ENCODE measurements around the gene DHCR7. TPM values are rescaled to one million over a fixed set of nuclear protein-coding genes. Genes with fewer than 3 reads are reported as not detected.

DHCR7 gene
- total RNA-seq, 1 experiment from 2014 or later: 371 TPM

GRCh38 chr11:71461696-71462095 lies 13.5 kb upstream of the DHCR7 start:
- intact Hi-C loops (cut with micrococcal nuclease; ENCODE audit: unreplicated experiment): no loop called here
- BruUV-seq (replicated peaks): no TSS peak
- TF ChIP-seq CTCF (IDR thresholded peaks at IDR 0.05; ENCODE audit: insufficient read depth in 1 of 2, low read depth in 1 of 2, low read length in 1 of 2, severe bottlenecking in 1 of 2, unreplicated experiment in 1 of 2): no peak
- Histone ChIP-seq H3K9me3 (no peaks in the 10 kb centered on the region), H3K36me3 (ENCODE audit: control insufficient read depth, insufficient read depth, low read length) (peaks cover 19% of the 10 kb centered on the region), H3K4me1 (0 out of 2 replicates have a peak, but pooled peaks cover 6% of the 10 kb centered on the region), H3K27me3 (replicated peaks; ENCODE audit: control insufficient read depth, insufficient read depth, low read length) (no peaks in the 10 kb centered on the region), H3K4me3 (ENCODE audit: low read depth, low read length) (no peak overlapping the region)
- no peak overlapping the region for H3K4me3 Mint-ChIP-seq (ENCODE audit: unreplicated experiment)
- ChIA-PET POLR2A (no interaction called here), CTCF (no interaction called here)
- no peaks in the 10 kb centered on the region for H3K9me3 Mint-ChIP-seq (ENCODE audit: unreplicated experiment)
- H3K36me3 Mint-ChIP-seq (ENCODE audit: insufficient read depth, unreplicated experiment): peaks cover 76% of the 10 kb centered on the region
- no peak for DNase-seq
- no peaks in the 10 kb centered on the region for H3K4me1 Mint-ChIP-seq (ENCODE audit: low read depth, unreplicated experiment)
- H3K27ac Mint-ChIP-seq (ENCODE audit: unreplicated experiment): no peak overlapping the region
- no peaks in the 10 kb centered on the region for H3K27me3 Mint-ChIP-seq (ENCODE audit: insufficient read depth, unreplicated experiment)

- Histone ChIP-seq H3K27me3 (replicated peaks; ENCODE audit: control insufficient read depth, insufficient read depth, low read length) (no peaks in the 10 kb centered on the region), H3K4me1 (0 out of 2 replicates have a peak, but pooled peaks cover 6% of the 10 kb centered on the region), H3K36me3 (ENCODE audit: control insufficient read depth, insufficient read depth, low read length) (peaks cover 15% of the 10 kb centered on the region), H3K4me3 (ENCODE audit: low read depth, low read length) (no peak overlapping the region), H3K9me3 (no peaks in the 10 kb centered on the region)
- no peak for DNase-seq
- no peaks in the 10 kb centered on the region for H3K27me3 Mint-ChIP-seq (ENCODE audit: insufficient read depth, unreplicated experiment)
- H3K36me3 Mint-ChIP-seq (ENCODE audit: insufficient read depth, unreplicated experiment): peaks cover 85% of the 10 kb centered on the region
- no peak overlapping the region for H3K4me3 Mint-ChIP-seq (ENCODE audit: unreplicated experiment)
- intact Hi-C loops (cut with micrococcal nuclease; ENCODE audit: unreplicated experiment): no loop called here
- ChIA-PET POLR2A (no interaction called here), CTCF (no interaction called here)
- H3K4me1 Mint-ChIP-seq (ENCODE audit: low read depth, unreplicated experiment): peaks cover 1% of the 10 kb centered on the region
- TF ChIP-seq CTCF (IDR thresholded peaks at IDR 0.05; ENCODE audit: insufficient read depth in 1 of 2, low read depth in 1 of 2, low read length in 1 of 2, severe bottlenecking in 1 of 2, unreplicated experiment in 1 of 2): no peak
- BruUV-seq (replicated peaks): no TSS peak
- H3K27ac Mint-ChIP-seq (ENCODE audit: unreplicated experiment): no peak overlapping the region
- no peaks in the 10 kb centered on the region for H3K9me3 Mint-ChIP-seq (ENCODE audit: unreplicated experiment)
These were observed 11.7 kb upstream of the DHCR7 start for GRCh38 chr11:71459767-71460320.

GRCh38 chr11:71459076-71459766 lies 11.0 kb upstream of the DHCR7 start:
- BruUV-seq (replicated peaks): no TSS peak
- peaks cover 82% of the 10 kb centered on the region for H3K36me3 Mint-ChIP-seq (ENCODE audit: insufficient read depth, unreplicated experiment)
- Histone ChIP-seq H3K9me3 (no peaks in the 10 kb centered on the region), H3K27me3 (replicated peaks; ENCODE audit: control insufficient read depth, insufficient read depth, low read length) (no peaks in the 10 kb centered on the region), H3K4me3 (ENCODE audit: low read depth, low read length) (no peak overlapping the region), H3K36me3 (ENCODE audit: control insufficient read depth, insufficient read depth, low read length) (peaks cover 15% of the 10 kb centered on the region), H3K4me1 (peaks cover 10% of the 10 kb centered on the region)
- H3K4me3 Mint-ChIP-seq (ENCODE audit: unreplicated experiment): no peak overlapping the region
- no peak for TF ChIP-seq CTCF (IDR thresholded peaks at IDR 0.05; ENCODE audit: insufficient read depth in 1 of 2, low read depth in 1 of 2, low read length in 1 of 2, severe bottlenecking in 1 of 2, unreplicated experiment in 1 of 2)
- DNase-seq: no peak
- H3K9me3 Mint-ChIP-seq (ENCODE audit: unreplicated experiment): no peaks in the 10 kb centered on the region
- H3K4me1 Mint-ChIP-seq (ENCODE audit: low read depth, unreplicated experiment): peaks cover 7% of the 10 kb centered on the region
- H3K27ac Mint-ChIP-seq (ENCODE audit: unreplicated experiment): no peak overlapping the region
- ChIA-PET CTCF (interaction anchor here (0.6 kb wide), 1 partner anchor 22 kb away, joined by 3 read pairs; no protein-coding TSS in a partner anchor), POLR2A (no interaction called here)
- H3K27me3 Mint-ChIP-seq (ENCODE audit: insufficient read depth, unreplicated experiment): no peaks in the 10 kb centered on the region
- intact Hi-C loops (cut with micrococcal nuclease; ENCODE audit: unreplicated experiment): no loop called here
